CD4-positive, alpha-beta T cell (primary cell): ENCODE results near the gene LCT. TPM values are rescaled to one million over a fixed set of nuclear protein-coding genes. Genes with fewer than 3 reads are reported as not detected.
"Not testable (repeated sequence)": the region's sequence is repeated elsewhere in the genome, so short reads cannot be mapped to it uniquely, and the experiment has no call there.

Experiments
- ATAC-seq: fragments of 200-7000 bp; cut with Tn5 transposase; one replicate; pipeline ENCODE4 v1.10.0; 2022; ENCODE audit warnings: mild to moderate bottlenecking; ENCODE audit not compliant: poor library complexity
- CTCF ChIA-PET: fragments of 350-600 bp; sonication (Branson Sonifier 250); formaldehyde crosslinking; loops from one replicate; lab custom pipeline; 2021; ENCODE audit warnings: antibody characterized with exemption, inconsistent platforms; lab: Charles Lee
- POLR2A ChIA-PET: fragments of 350-600 bp; sonication (Branson Sonifier 250); formaldehyde crosslinking; loops from one replicate; lab custom pipeline; 2021; ENCODE audit warnings: antibody characterized with exemption, inconsistent platforms; lab: Charles Lee
- DNase-seq, 14 experiments: peaks; one replicate each; pipeline ENCODE4 v3.0.0-alpha.2; 2013 to 2020; ENCODE audit warnings: mixed read lengths in 2 of 14
- H3K27ac ChIP-seq, 2 donors: one replicate each; pipeline versions ENCODE4 v1.5.1 to v1.7.0; 2013; ENCODE audit warnings: low read length in 2 of 2, low read depth in 1 of 2, mild to moderate bottlenecking in 1 of 2
- H3K27me3 ChIP-seq, 2 experiments: 1 replicate in 1 of 2; 2 replicates in 1 of 2; pipeline versions ENCODE4 v1.6.1 to v1.7.0; 2013; ENCODE audit warnings: low read length in 2 of 2, control low read depth in 1 of 2, mild to moderate bottlenecking in 1 of 2, moderate library complexity in 1 of 2; ENCODE audit not compliant: insufficient read depth in 2 of 2, control insufficient read depth in 1 of 2
- H3K36me3 ChIP-seq: one replicate; pipeline ENCODE4 v1.6.1; 2013; ENCODE audit warnings: low read length, control low read depth; ENCODE audit not compliant: insufficient read depth
- H3K4me1 ChIP-seq: one replicate; pipeline ENCODE4 v1.6.1; 2013; ENCODE audit warnings: low read length, control low read depth; ENCODE audit not compliant: insufficient read depth
- H3K4me3 ChIP-seq: one replicate; pipeline ENCODE4 v1.5.1; 2013; ENCODE audit warnings: mild to moderate bottlenecking, low read length, moderate library complexity
- H3K9me3 ChIP-seq, 2 experiments: 1 replicate in 1 of 2; 2 replicates in 1 of 2; pipeline versions ENCODE4 v1.6.1 to v1.7.0; 2013; ENCODE audit warnings: low read length in 2 of 2, mild to moderate bottlenecking in 2 of 2, control low read depth in 1 of 2, moderate library complexity in 1 of 2; ENCODE audit not compliant: control insufficient read depth in 1 of 2, insufficient read depth in 1 of 2
- H3K27ac Mint-ChIP-seq: one replicate; pipeline ENCODE4 v1.8.0; 2020; ENCODE audit warnings: mixed read lengths
- H3K27me3 Mint-ChIP-seq: one replicate; pipeline ENCODE4 v1.8.0; 2021; ENCODE audit warnings: mixed read lengths
- H3K36me3 Mint-ChIP-seq: one replicate; pipeline ENCODE4 v1.8.0; 2021; ENCODE audit warnings: low read depth, mixed read lengths
- H3K4me1 Mint-ChIP-seq: one replicate; pipeline ENCODE4 v1.8.0; 2021; ENCODE audit warnings: low read depth, mixed read lengths
- H3K4me3 Mint-ChIP-seq: one replicate; pipeline ENCODE4 v1.8.0; 2020; ENCODE audit warnings: mild to moderate bottlenecking, mixed read lengths
- H3K9me3 Mint-ChIP-seq: one replicate; pipeline ENCODE4 v1.8.0; 2020; ENCODE audit warnings: mixed read lengths
- intact Hi-C, 2 experiments: fragments of 100-400 bp; cut with DNase I in 1 of 2; cut with micrococcal nuclease in 1 of 2; formaldehyde crosslinking; loops; one replicate each; pipeline versions ENCODE4 v1.15.1 to v1.9.0; 2023 to 2025; cut with DNase I, micrococcal nuclease
- total RNA-seq, 174 experiments: library from RNA in 2 of 174; stranded (reverse) in 2 of 174; gene quantifications; one replicate each; pipeline ENCODE4 v1.2.3 and lab custom pipeline; 2021 to 2026
- TF ChIP-seq, protein P1 (sequence below): fragments of 200-600 bp; IDR thresholded peaks from one replicate; pipeline ENCODE4 v1.8.0; 2022; ENCODE audit warnings: antibody characterized with exemption, mild to moderate bottlenecking

Gene LCT
- total RNA-seq, 2 experiments from 2014 or later, result 0.06 TPM; not detected in 1

DNA sequence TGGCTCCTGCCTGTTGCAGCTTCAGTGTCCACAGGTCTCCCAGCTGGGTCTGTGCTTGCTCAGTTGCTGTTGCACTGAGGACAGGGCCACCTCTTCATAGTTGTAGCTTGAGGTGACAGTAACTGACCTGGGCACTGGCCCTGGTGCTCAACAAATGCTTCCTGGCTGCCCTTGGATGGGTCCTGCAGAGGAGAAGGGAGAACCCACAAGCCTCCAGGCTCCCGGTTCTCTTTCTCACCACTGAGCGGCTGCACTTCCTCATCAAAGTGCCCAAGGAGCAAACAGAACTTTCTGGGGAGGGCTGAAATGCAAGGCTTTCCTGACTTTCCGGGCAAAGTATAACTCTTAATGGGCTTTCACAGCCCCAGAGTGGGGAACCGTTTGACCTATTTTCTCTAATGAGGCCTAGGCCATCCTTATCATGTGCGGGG, 38.7 kb downstream of the LCT start:
- TF ChIP-seq, protein P1, sequence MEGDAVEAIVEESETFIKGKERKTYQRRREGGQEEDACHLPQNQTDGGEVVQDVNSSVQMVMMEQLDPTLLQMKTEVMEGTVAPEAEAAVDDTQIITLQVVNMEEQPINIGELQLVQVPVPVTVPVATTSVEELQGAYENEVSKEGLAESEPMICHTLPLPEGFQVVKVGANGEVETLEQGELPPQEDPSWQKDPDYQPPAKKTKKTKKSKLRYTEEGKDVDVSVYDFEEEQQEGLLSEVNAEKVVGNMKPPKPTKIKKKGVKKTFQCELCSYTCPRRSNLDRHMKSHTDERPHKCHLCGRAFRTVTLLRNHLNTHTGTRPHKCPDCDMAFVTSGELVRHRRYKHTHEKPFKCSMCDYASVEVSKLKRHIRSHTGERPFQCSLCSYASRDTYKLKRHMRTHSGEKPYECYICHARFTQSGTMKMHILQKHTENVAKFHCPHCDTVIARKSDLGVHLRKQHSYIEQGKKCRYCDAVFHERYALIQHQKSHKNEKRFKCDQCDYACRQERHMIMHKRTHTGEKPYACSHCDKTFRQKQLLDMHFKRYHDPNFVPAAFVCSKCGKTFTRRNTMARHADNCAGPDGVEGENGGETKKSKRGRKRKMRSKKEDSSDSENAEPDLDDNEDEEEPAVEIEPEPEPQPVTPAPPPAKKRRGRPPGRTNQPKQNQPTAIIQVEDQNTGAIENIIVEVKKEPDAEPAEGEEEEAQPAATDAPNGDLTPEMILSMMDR, result no peak
- Histone ChIP-seq H3K27me3 (no peaks in the 10 kb centered on the region), H3K9me3 (peaks cover 6% of the 10 kb centered on the region in 2 experiments), H3K36me3 (no peaks in the 10 kb centered on the region), H3K4me1 (peaks cover 12% of the 10 kb centered on the region), H3K27ac (no peak overlapping the region), H3K4me3 (no peak overlapping the region)
- Mint-ChIP-seq H3K4me1 (peaks cover 12% of the 10 kb centered on the region), H3K36me3 (no peaks in the 10 kb centered on the region), H3K27ac (no peak overlapping the region), H3K9me3 (no peaks in the 10 kb centered on the region), H3K27me3 (no peaks in the 10 kb centered on the region), H3K4me3 (no peak overlapping the region)
- ATAC-seq (no peak), DNase-seq (no peak)
- ChIA-PET POLR2A (no interaction called here), CTCF (interaction anchor here (0.7 to 2.5 kb wide), 6 partner anchors 8 to 809 kb away, joined by 3 to 8 read pairs (median 4); no protein-coding TSS in a partner anchor)
- intact Hi-C loops, result no loop called here

DNA sequence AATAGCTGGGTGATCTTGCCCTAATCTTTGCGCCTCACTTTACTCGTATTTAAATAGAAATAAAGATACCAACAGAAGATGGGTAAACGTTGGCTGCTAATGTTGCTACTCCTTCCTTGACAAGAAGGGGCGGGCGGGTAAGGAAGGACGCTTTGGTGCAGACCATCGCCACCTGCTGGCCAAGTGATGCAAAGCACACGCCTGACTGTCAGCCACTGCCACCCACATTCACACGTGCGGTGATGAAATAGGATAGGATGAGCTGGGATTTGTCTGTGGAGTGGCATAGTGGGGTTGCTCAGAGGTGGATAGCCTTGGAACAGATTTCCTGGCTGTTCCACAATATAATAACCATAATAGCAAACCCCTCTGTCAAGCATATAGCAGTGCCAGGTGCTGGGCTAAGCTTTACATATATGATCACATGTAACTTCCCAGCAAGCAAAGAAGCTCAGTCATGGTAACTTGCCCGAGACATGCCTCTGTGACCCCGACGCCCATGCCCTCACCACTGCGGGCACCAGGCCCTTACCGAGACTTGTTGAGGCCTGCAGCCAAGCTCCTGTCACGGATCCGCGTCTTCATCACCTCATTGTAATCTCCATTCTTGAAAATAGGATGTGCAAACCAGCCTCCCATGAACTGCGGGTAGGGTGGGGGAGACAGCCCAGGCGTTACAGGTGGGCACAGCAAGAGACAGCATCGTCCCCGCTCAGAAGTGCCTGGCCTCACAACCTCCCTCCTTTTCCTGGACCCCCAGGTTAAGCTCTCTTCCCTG, 39.3 kb downstream of the LCT start:
- DNase-seq (peak; percentile 64 to 88 (median 70)), ATAC-seq (peak; percentile 88)
- H3K36me3 Mint-ChIP-seq, result no peaks in the 10 kb centered on the region
- TF ChIP-seq, protein P1, result peak; percentile 97
- POLR2A ChIA-PET, result interaction anchor here (0.9 kb wide), 1 partner anchor 57 kb away, joined by 5 read pairs; no protein-coding TSS in a partner anchor
- no peak overlapping the region for H3K4me3 ChIP-seq
- H3K36me3 ChIP-seq, result no peaks in the 10 kb centered on the region
- peaks cover 12% of the 10 kb centered on the region for H3K4me1 Mint-ChIP-seq
- no peaks in the 10 kb centered on the region for H3K27me3 ChIP-seq
- intact Hi-C loops, result loop anchor here (1.0 to 2.0 kb wide), 2 partner anchors 808 to 809 kb away; no protein-coding TSS in a partner anchor
- CTCF ChIA-PET, result interaction anchor here (0.6 to 2.5 kb wide), 10 partner anchors 9 to 809 kb away, joined by 3 to 8 read pairs (median 4); no protein-coding TSS in a partner anchor
- peaks cover 6% of the 10 kb centered on the region in 2 experiments for H3K9me3 ChIP-seq
- peaks cover 12% of the 10 kb centered on the region for H3K4me1 ChIP-seq
- no peaks in the 10 kb centered on the region for H3K27me3 Mint-ChIP-seq
- H3K27ac ChIP-seq, result no peak overlapping the region
- no peak overlapping the region for H3K27ac Mint-ChIP-seq
- H3K9me3 Mint-ChIP-seq, result no peaks in the 10 kb centered on the region
- no peak overlapping the region for H3K4me3 Mint-ChIP-seq

DNA sequence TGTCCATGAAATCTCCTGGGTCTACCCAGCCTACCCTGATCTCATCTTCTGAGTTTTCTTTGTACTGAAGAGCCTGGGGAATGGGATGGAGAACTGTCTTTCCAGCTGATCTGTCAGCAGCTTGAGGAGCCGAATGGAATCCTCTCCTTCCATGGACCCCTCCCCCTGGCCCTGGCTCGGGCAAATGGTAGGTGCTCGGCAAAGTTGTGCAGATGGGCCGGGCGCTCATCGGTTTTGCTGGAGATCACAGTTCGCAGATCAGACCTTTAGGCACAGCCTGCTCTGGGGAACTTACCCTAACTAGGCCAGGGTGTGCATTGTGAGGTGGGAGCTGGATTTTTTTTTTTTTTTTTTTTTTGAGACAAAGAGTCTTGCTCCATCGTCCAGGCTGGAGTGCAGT, 40.4 kb downstream of the LCT start:
- no peak overlapping the region for H3K4me3 Mint-ChIP-seq

DNA sequence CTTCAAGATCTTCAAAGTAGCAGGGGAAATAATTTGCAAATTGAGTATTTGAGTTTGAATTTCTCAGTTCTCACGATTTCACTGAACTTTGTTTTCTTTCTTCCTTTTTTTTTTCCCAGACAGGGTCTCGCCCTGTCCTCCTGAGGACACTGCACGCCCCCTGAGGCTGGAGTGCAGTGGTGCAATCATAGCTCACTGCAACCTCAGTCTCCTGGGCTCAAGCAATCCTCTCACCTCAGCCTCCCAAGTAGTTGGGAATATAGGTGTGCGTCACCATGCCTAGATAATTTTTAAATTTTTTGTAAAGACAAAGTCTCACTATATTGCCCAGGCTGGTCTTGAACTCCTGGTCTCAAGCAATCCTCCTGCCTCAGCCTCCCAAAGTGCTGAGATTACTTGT, 41.3 kb downstream of the LCT start:
- intact Hi-C loops, result loop anchor here in 1 of 2 experiments (2.0 kb wide), 1 partner anchor 807 kb away; no protein-coding TSS in a partner anchor
- H3K9me3 ChIP-seq, H3K36me3 ChIP-seq, H3K27me3 ChIP-seq, H3K27ac ChIP-seq, H3K4me3 Mint-ChIP-seq, H3K36me3 Mint-ChIP-seq, H3K9me3 Mint-ChIP-seq, POLR2A ChIA-PET, ATAC-seq, H3K4me3 ChIP-seq, H3K27me3 Mint-ChIP-seq, H3K27ac Mint-ChIP-seq, CTCF ChIA-PET, DNase-seq: not testable (repeated sequence)
- H3K4me1 ChIP-seq, result peaks cover 12% of the 10 kb centered on the region
- H3K4me1 Mint-ChIP-seq, result peaks cover 12% of the 10 kb centered on the region

More for the DNA sequence above, 40.4 kb downstream of the LCT start:
- Histone ChIP-seq H3K27ac (no peak overlapping the region), H3K4me3 (no peak overlapping the region), H3K4me1 (peaks cover 12% of the 10 kb centered on the region), H3K27me3 (no peaks in the 10 kb centered on the region), H3K9me3 (peaks cover 6% of the 10 kb centered on the region in 2 experiments), H3K36me3 (no peaks in the 10 kb centered on the region)
- CTCF ChIA-PET, result interaction anchor here (1.4 to 2.5 kb wide), 4 partner anchors 9 to 808 kb away, joined by 4 to 8 read pairs (median 4); no protein-coding TSS in a partner anchor
- DNase-seq (no peak), ATAC-seq (no peak)
- Mint-ChIP-seq H3K36me3 (no peaks in the 10 kb centered on the region), H3K27ac (no peak overlapping the region), H3K9me3 (no peaks in the 10 kb centered on the region), H3K27me3 (no peaks in the 10 kb centered on the region), H3K4me1 (peaks cover 12% of the 10 kb centered on the region)
- POLR2A ChIA-PET, result no interaction called here
- intact Hi-C loops, result loop anchor here (1.0 to 2.0 kb wide), 2 partner anchors 807 to 808 kb away; no protein-coding TSS in a partner anchor
- TF ChIP-seq, protein P1, result no peak
